GM19438 (cell line): Measurements from ENCODE around the gene BCAS1.
"Not testable (repeated sequence)": the region's sequence is repeated elsewhere in the genome, so short reads cannot be mapped to it uniquely, and the experiment has no call there.

Experiments used
- ATAC-seq: cut with Tn5 transposase; IDR thresholded peaks from one replicate; pipeline ENCODE4 v1.9.1; 2021; ENCODE audit warnings: low read depth; ENCODE audit not compliant: unreplicated experiment

Gene BCAS1

GRCh38 chr20:53995949-53996348 is 74.4 kb downstream of the BCAS1 start:
- ATAC-seq: no peak

DNA sequence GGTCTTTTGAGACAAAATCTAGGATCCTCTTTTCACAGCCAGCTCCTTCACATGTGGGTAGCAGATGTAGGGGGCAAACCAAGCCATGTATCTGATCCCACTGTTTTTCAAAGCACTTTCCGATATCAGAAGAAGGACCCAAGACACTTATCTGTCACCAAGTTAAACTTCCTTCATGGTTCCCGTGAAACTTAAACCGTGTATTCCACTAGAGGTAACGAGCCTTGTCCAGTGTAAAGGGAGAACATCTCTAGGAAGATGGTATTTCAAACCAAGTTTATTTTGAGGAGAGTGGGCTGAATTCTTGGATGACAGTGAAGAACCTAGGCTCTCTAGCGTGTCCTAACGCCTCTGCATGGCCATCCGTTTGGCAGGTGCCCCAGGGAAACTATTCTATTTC is 76.3 kb downstream of the BCAS1 start:
- ATAC-seq: no peak

DNA sequence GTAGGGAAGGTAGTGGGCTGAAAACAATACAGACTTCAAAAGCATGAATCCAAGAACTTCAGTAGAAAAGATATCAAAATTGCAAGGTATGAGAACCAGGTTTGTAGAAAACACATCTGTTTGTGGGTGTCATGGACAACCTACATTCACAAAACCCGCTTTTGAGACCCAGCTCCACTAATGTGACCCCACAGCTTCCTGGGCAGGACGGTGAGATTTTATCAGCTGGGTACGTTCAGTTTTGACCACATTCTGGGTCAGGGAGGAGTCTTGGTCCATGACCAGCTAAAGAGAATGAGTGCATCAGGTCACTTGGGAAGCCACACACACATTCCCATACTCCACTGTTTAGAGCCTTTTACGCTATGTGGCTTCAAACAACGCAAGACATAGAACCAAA is 77.1 kb downstream of the BCAS1 start:
- ATAC-seq: no peak

DNA sequence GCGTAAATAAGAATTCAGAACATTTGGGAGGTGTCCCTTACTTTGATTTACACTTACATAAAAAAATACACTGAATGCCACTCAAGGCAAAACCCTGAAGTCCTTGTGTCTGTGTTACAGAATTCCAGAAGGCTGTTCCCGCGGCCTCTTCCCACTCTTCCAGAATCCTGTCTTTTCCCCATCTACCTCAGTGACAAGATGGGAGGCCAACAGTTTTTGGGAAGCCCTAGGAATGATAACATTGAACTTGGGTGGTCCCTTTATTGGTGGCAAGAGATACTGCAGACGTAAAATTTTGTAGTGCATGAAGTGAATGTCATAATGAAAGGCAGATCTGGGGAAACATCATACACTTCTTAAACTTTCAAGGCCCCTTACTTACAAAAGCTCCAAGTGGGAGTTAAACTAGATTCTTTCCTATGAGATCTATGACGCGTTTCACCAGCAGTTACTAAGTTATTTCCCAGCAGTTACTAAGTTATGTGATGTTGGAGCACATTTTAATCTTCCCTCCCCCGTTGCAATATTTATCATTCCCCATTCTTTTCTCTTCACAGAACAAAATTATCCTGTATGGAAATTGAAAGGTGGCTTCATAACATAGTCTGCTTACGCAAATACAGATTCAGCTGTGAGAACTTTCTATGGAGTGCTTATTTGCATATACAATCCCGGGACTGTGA is 79.5 kb downstream of the BCAS1 start:
- ATAC-seq: no peak

DNA sequence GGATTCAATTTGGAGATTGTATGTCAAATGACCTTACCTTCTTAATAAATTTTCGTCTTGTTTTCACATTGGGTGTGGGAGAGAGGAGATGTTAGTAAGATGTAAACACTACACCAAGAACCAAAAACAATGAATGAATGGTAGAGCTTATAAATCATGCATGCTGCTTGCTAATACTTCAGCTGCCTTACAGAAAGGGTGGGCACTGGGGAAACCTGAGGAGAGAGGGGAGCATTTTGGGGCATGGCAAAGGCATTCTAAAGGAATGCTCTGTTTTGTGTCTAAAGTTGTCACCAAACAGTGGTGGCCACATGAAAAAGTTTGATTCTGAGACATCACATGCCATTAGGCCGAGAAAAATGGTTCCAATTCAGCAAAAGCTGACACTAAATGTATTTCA is 80.4 kb downstream of the BCAS1 start:
- no peak for ATAC-seq

DNA sequence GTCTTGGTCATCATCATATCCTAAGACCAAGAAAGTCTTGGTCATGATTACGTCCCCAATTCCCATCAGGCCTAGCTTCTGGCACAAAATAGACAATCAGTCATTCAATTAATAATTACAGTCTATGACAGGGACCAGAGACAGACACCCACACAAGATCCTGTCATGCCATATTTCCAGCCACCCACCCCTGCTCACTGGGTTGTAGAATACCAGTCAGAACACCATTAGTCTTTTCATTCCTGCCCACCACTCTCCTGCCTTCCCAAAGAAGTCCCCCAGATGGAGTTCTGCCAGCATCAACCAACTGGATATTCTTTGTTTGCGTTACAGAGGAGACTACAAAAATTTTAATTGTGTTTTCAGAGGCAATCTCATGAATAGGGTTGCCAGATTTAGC is 81.0 kb downstream of the BCAS1 start:
- no peak for ATAC-seq

DNA sequence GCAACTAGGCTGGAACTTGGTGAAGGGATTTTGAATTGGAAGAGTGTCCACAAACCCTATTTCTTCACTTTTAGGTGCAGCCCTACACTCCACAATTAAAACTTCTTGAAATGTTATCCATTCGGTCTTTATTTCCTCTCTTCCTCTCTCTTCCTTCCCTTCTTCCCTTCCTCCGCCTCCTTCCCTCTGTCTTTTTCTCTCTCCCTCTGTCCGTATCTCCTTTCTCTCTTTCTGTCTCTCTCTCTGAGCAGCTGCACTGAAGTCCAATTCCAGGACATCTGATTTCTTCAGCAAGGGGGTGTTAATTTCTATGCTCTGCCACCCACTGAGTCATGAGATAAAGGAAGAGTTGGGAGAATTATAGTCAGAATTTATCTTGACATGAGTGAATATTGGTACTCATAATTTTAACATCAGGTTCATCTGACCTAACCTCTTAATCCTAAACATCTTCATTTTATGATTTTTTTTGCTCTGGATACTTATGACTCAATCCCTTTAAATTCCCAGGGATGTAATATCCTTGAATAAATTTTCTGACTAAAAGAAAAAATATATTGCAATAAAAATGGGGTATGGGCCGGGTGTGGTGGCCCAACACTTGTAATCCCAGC is 84.2 kb downstream of the BCAS1 start:
- ATAC-seq: no peak

DNA sequence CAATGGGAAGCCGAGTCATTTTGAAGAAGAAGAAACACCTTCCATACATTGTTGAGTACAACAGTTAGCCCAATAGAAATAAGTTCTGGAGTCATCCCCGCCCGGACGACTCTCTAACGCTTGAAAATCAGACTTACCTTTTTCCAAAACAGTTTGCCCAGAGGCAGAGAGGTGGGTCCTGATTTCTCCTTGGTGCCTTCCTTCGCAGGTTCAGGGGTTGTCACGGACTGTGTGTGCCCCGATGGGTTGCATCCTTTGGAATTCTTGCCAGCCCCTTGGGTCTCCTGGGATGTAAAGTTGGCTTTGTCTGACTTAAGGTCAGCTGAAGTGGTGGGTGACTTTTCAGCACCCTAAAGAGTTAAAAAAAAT is 85.3 kb downstream of the BCAS1 start:
- no peak for ATAC-seq

DNA sequence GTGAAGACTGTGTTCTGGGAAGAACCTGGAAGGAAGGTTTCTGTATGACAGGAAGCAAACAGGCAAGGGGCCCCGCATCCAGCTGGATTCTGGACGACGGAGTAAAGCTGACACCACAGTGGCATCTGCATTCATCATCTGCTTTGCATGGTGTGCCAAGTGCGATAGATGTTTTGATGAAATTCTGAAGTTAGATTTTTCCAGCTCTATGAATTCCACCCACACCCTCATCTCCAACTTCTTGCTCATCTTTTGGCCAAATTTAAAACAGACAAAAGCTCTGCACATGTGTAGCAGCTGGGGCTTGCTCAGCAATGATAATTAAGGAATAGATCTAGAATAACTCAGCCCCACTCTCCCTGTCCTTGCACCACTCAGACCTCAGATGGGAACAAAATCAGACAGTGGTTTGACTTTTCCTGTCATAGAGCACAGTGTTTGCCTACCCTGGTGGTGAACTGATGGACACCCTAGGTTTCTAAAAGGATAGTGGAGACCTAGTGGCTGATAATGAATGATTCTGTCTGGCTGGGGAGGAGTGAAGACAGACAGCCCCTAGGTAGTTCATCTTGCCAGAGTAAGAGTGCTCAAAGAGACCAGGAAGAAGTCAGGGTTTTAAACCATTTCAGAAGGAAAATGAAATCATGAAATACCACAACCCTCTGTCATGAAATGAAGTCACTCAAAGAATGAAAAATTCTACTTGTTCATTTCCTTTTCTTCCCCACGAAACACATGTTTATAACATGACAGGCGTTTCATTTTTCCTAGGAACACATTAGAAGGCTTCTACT is 85.8 kb downstream of the BCAS1 start:
- no peak for ATAC-seq

GRCh38 chr20:53983401-53983800 is 87.0 kb downstream of the BCAS1 start:
- ATAC-seq: no peak

DNA sequence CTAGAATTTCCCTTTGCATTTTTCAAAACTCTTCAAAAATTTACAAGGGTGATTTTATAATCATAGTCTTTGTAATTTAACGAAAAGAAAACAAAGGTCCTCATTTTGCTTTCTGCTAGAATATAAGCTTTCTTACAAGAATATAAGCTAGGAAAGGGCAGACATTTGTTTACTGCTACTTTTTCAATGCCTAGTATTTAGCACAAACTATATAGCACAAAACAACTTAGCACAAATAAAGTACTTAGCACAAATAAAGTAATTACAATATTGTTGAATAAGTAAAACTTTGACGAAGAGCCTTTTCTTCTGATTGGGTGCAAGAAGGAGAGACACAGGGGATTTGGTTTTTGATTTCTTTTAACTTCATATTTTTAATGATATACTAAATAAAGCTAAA is 87.8 kb downstream of the BCAS1 start:
- ATAC-seq: no peak

DNA sequence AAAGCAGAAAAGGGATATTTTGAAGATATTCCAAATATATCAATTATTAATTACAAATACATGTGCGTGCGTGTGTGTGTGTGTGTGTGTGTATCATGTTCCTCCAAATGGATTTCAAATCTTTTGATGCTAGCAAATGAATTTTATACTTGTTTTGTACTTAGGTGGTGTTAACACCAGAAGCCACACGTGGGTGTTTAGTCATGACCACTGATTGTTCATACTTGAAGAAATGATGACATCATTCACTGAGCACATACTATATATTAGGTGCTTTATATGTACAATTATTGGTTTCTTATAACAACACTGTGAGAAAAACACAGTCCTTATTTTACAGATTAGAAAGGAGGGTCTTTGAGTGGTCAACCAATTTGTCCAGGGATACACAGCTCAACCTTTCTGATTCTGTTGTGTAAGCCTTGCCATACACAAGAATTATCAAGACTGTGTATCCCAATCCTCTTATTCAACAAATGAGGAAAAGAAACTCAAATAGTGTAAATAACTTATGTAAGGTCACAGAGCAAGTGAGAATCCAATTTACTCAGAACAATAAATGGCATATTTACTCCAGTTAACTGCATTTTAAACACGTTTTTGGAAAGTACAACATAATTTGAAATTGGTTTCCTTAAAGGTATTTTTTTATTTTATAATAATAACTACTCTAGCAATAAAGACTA is 88.5 kb downstream of the BCAS1 start:
- ATAC-seq: no peak

- no peak for ATAC-seq
These were observed 89.3 kb downstream of the BCAS1 start for GRCh38 chr20:53981130-53981529.

DNA sequence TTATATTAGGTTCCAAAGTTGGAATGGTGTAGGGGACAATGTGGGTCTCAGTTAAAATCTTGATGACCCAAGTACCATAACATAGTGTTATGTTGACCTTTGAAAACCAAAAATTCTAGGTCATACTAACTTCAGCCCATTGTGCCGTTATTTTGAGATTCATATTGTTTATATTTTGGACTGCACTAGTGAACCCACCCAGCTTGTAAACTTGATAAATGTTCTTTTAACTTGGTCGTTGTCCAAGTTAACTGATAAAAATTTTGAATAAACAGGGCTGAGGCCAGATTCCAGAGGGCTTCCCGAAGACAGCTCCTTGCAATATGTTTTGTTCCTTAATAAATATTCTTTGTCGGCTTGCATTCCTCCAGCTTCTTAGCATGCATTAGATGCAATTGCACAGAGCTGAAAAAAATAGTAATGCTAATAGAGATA is 90.3 kb downstream of the BCAS1 start:
- no peak for ATAC-seq

- ATAC-seq: no peak
These were observed 91.9 kb downstream of the BCAS1 start for GRCh38 chr20:53978497-53978896.

DNA sequence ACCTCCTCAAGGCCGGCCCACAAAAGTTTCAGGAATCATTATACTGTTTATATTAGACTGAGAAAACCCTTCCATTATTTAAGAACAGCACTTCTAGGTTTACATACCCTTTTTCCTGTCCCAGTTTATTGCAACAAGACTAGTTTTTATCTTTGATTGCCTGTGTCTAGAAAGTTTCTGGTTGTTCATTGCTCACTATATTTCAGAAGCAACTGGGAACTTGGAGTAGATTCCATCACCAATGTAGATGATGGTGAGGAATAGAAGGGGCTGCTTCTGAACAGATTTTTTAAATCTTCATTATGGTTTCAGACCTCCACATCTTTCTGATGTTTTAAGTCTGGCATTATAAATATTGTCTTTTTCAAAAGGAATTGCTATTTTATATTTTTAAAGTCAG is 93.0 kb downstream of the BCAS1 start:
- no peak for ATAC-seq

GRCh38 chr20:53975761-53976160 is 94.6 kb downstream of the BCAS1 start:
- ATAC-seq: no peak

DNA sequence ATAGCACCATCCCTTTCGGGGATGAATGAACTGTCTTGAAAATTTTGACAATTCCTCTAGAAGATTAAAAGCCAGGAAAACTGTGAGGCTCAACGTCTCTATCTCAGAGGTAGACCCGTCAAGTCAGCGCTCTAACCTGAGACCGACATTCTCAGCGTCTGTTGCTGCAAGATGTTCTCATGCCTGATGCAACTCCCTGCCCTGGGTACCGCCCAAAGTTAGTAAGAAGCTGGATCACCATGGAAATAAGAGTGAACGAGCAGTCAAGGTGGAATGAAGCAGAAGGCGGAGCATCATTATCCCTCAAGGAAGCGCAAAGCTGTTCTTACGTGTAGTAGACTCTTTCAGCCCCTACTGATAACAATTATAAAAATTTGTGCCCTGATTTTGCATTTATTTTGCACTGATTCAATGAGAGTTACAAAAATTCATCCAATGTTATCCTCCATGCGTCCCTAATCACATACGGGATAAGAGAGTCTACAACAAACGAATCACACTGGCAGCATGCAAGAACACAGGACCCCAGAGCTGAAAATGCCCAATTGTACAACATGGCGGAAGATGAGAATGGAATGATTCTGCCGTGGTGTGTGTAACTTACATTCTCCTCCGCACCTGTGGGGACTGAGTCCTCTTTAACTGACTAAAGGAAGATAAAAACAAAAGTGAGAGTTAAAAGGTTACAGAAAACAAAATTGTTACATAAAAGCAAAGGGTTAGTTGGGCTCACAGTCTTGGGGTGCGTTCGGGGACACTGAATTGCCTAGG is 95.4 kb downstream of the BCAS1 start:
- no peak for ATAC-seq

- ATAC-seq: not testable (repeated sequence)
These were observed 96.5 kb downstream of the BCAS1 start for GRCh38 chr20:53973882-53974281.

DNA sequence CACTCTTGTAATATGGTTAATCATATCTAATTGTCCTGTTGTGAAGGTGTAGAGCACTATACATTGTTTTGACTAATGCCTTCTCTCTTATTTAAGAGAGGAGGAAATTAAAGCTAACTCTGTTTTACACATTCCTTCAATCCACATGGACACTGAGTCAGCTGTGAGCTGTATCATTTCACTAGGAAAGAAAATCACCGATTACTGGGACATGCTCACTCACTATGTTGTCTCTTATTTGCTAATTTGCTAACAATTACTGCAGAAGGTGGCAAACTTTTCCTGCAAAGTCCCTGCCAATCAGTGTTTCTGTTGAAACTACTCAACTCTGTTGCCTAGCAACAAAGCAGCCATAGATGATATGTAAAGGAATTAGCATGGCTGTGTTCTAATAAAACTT is 98.2 kb downstream of the BCAS1 start:
- no peak for ATAC-seq
